ENCODE measurements around the gene CD9.

The CD9 gene

GRCh38 chr12:6257007-6257406 is 56.8 kb downstream of the CD9 start:
- in situ Hi-C loops (cut with MboI; ENCODE audit: low sequenced_read_pairs, unreplicated experiment) = no loop called here
- no peak for DNase-seq (ENCODE audit: low spot score)
- TF ChIP-seq, protein P1, sequence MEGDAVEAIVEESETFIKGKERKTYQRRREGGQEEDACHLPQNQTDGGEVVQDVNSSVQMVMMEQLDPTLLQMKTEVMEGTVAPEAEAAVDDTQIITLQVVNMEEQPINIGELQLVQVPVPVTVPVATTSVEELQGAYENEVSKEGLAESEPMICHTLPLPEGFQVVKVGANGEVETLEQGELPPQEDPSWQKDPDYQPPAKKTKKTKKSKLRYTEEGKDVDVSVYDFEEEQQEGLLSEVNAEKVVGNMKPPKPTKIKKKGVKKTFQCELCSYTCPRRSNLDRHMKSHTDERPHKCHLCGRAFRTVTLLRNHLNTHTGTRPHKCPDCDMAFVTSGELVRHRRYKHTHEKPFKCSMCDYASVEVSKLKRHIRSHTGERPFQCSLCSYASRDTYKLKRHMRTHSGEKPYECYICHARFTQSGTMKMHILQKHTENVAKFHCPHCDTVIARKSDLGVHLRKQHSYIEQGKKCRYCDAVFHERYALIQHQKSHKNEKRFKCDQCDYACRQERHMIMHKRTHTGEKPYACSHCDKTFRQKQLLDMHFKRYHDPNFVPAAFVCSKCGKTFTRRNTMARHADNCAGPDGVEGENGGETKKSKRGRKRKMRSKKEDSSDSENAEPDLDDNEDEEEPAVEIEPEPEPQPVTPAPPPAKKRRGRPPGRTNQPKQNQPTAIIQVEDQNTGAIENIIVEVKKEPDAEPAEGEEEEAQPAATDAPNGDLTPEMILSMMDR (IDR thresholded peaks at IDR 0.05; ENCODE audit: borderline replicate concordance, control extremely low read depth, extremely low read depth, insufficient read depth, missing control alignments) = no peak

GRCh38 chr12:6262211-6262610 is 62.0 kb downstream of the CD9 start:
- TF ChIP-seq, protein P1 (IDR thresholded peaks at IDR 0.05; ENCODE audit: borderline replicate concordance, control extremely low read depth, extremely low read depth, insufficient read depth, missing control alignments) = no peak
- no peak for DNase-seq (ENCODE audit: low spot score)
- in situ Hi-C loops (cut with MboI; ENCODE audit: low sequenced_read_pairs, unreplicated experiment) = no loop called here

- DNase-seq (ENCODE audit: low spot score) = peak; percentile 38
- in situ Hi-C loops (cut with MboI; ENCODE audit: low sequenced_read_pairs, unreplicated experiment) = no loop called here
- TF ChIP-seq, protein P1 (IDR thresholded peaks at IDR 0.05; ENCODE audit: borderline replicate concordance, control extremely low read depth, extremely low read depth, insufficient read depth, missing control alignments) = no peak
Observed at GRCh38 chr12:6262623-6263022, 62.4 kb downstream of the CD9 start.

DNA sequence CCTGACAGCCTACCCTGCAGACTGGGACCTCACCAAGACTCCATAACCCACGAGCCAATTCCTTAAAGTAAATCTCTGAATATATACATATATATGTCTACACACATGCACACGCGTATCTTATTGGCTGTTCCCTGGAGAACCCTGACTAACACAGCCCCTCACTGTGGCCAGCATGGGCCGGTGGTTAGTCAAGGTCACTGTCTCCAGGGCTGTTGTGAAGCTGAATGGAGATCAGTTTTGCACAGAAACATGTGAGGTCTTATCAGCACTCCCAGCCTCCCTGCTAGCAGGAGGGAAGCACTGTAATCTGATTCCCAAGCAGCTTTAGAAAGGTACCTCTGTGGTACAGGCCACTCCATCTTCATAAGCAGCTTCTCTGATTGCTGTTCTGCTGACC is 63.7 kb downstream of the CD9 start:
- in situ Hi-C loops (cut with MboI; ENCODE audit: low sequenced_read_pairs, unreplicated experiment) = no loop called here
- TF ChIP-seq, protein P1 (IDR thresholded peaks at IDR 0.05; ENCODE audit: borderline replicate concordance, control extremely low read depth, extremely low read depth, insufficient read depth, missing control alignments) = no peak
- no peak for DNase-seq (ENCODE audit: low spot score)

GRCh38 chr12:6264402-6265037 is 64.3 kb downstream of the CD9 start:
- in situ Hi-C loops (cut with MboI; ENCODE audit: low sequenced_read_pairs, unreplicated experiment) = no loop called here

GRCh38 chr12:6265038-6265405 is 64.8 kb downstream of the CD9 start:
- DNase-seq (ENCODE audit: low spot score) = no peak
- in situ Hi-C loops (cut with MboI; ENCODE audit: low sequenced_read_pairs, unreplicated experiment) = no loop called here
- TF ChIP-seq, protein P1 (IDR thresholded peaks at IDR 0.05; ENCODE audit: borderline replicate concordance, control extremely low read depth, extremely low read depth, insufficient read depth, missing control alignments) = no peak

More at GRCh38 chr12:6264402-6265037, 64.3 kb downstream of the CD9 start:
- DNase-seq (ENCODE audit: low spot score) = no peak
- TF ChIP-seq, protein P1 (IDR thresholded peaks at IDR 0.05; ENCODE audit: borderline replicate concordance, control extremely low read depth, extremely low read depth, insufficient read depth, missing control alignments) = no peak
